K562 (cell line): ENCODE data around the gene SIM1. TPM values are rescaled to one million over a fixed set of nuclear protein-coding genes. Genes with fewer than 3 reads are reported as not detected.

ENCODE experiments used
- ATAC-seq: fragments of 200-7000 bp; cut with Tn5 transposase; 3 replicates; pipeline ENCODE4 v1.9.1; 2020; ENCODE audit warnings: moderate library complexity
- BruUV-seq: library from RNA; stranded (reverse); fragments of 400-500 nt; replicated peaks from 2 replicates; lab custom pipeline; 2021; lab: Mats Ljungman, UMichigan
- CTCF ChIA-PET: fragments of 300-600 bp; formaldehyde crosslinking; extraction: SDS; loops from one replicate; lab custom pipeline; 2021; ENCODE audit warnings: low intra/inter-chr PET ratio; lab: Yijun Ruan, JAX
- POLR2A ChIA-PET: fragments of 300-600, 350-650 bp; sonication (Branson Sonifier 250); formaldehyde crosslinking; extraction: SDS; loops from one replicate; lab custom pipeline; 2021; ENCODE audit warnings: antibody characterized with exemption, inconsistent platforms; lab: Yijun Ruan, JAX
- DNase-seq, 4 experiments: peaks; one replicate each; pipeline versions ENCODE4 v3.0.0 to v3.0.0-alpha.2; 2011 to 2018; ENCODE audit warnings: low spot score in 3 of 4, mixed read lengths in 3 of 4; ENCODE audit errors: extremely low read depth in 1 of 4
- FAIRE-seq: peaks from 2 replicates; lab custom pipeline; 2011; peaks lifted over from hg19 to GRCh38; lab: Jason Lieb, UNC
- H2AFZ ChIP-seq: 2 replicates; pipeline ENCODE4 v1.6.0; 2011; ENCODE audit warnings: low read depth, low read length, control low read depth, inconsistent platforms
- H3K27ac ChIP-seq: fragments of 200-600 bp; 3 replicates; pipeline ENCODE4 v1.8.0; 2011; ENCODE audit warnings: low read depth, mild to moderate bottlenecking, control low read depth, inconsistent platforms, low read length, moderate library complexity, mixed read lengths; ENCODE audit errors: extremely low read depth
- H3K27me3 ChIP-seq, 2 experiments: fragments of 300-600 bp in 1 of 2; 2 replicates in 1 of 2; 3 replicates in 1 of 2; pipeline versions ENCODE4 v1.6.0 to v1.8.0; 2011; ENCODE audit warnings: inconsistent platforms in 2 of 2, low read length in 2 of 2, mild to moderate bottlenecking in 1 of 2, mixed read lengths in 1 of 2, moderate library complexity in 1 of 2; ENCODE audit not compliant: control insufficient read depth in 2 of 2, insufficient read depth in 2 of 2
- H3K36me3 ChIP-seq: fragments of 300-600 bp; 3 replicates; pipeline ENCODE4 v1.8.0; 2011; ENCODE audit warnings: mild to moderate bottlenecking, low read length, inconsistent platforms; ENCODE audit not compliant: control insufficient read depth, insufficient read depth
- H3K4me1 ChIP-seq, 2 experiments: fragments of 200-600 bp in 1 of 2; replicated peaks in 1 of 2; 2 replicates in 1 of 2; 3 replicates in 1 of 2; pipeline versions ENCODE4 v1.5.1 to v1.8.0; 2011; ENCODE audit warnings: inconsistent platforms in 2 of 2, low read length in 2 of 2, mild to moderate bottlenecking in 1 of 2, mixed read lengths in 1 of 2, moderate library complexity in 1 of 2; ENCODE audit not compliant: control insufficient read depth in 2 of 2, insufficient read depth in 2 of 2
- H3K4me2 ChIP-seq: 2 replicates; pipeline ENCODE4 v1.6.1; 2011; ENCODE audit warnings: low read length, control low read depth, inconsistent platforms, mixed read lengths; ENCODE audit not compliant: insufficient read depth
- H3K4me3 ChIP-seq: fragments of 200-600 bp; sonication (generic), shearing (Covaris generic); 2 replicates; pipeline ENCODE4 v1.5.1; 2016; ENCODE audit warnings: control low read depth, inconsistent platforms
- H3K79me2 ChIP-seq: fragments of 200-600 bp; 3 replicates; pipeline ENCODE4 v1.8.0; 2011; ENCODE audit warnings: low read length, inconsistent platforms; ENCODE audit not compliant: control insufficient read depth, insufficient read depth
- H3K9ac ChIP-seq, 2 experiments: 2 replicates each; pipeline versions ENCODE4 v1.6.0 to v1.6.1; 2011; ENCODE audit warnings: low read depth in 2 of 2, low read length in 2 of 2, control low read depth in 1 of 2, inconsistent platforms in 1 of 2, mild to moderate bottlenecking in 1 of 2, mixed read lengths in 1 of 2; ENCODE audit not compliant: insufficient read depth in 1 of 2
- H3K9me1 ChIP-seq: one replicate; pipeline ENCODE4 v1.6.0; 2011; ENCODE audit warnings: inconsistent platforms, mild to moderate bottlenecking, low read length, moderate library complexity; ENCODE audit not compliant: control insufficient read depth, insufficient read depth
- H3K9me3 ChIP-seq: replicated peaks from 2 replicates; pipeline ENCODE4 v1.5.1; 2011; ENCODE audit warnings: low read depth, low read length, inconsistent platforms; ENCODE audit not compliant: control insufficient read depth, insufficient read depth
- H4K20me1 ChIP-seq: replicated peaks from 2 replicates; pipeline ENCODE4 v1.6.1; 2011; ENCODE audit warnings: low read length, inconsistent platforms, mixed read lengths; ENCODE audit not compliant: control insufficient read depth, insufficient read depth
- ESRRB ChIP-seq: fragments of 250-450 bp; sonication (Bioruptor Pico); IDR thresholded peaks from 2 replicates; pipeline ENCODE4 v1.5.0; 2020; ENCODE audit warnings: mild to moderate bottlenecking, moderate library complexity, borderline replicate concordance
- FOXP1 ChIP-seq: sonication (generic); formaldehyde crosslinking; IDR thresholded peaks from 2 replicates; pipeline ENCODE4 v1.8.0; 2022; ENCODE audit warnings: mild to moderate bottlenecking, missing genetic modification reagents
- HNRNPUL1 ChIP-seq: fragments of 200-400 bp; formaldehyde crosslinking; IDR thresholded peaks from 2 replicates; pipeline ENCODE4 v1.6.1; 2017; ENCODE audit warnings: low read length
- RFX5 ChIP-seq: IDR thresholded peaks from 2 replicates; pipeline ENCODE4 v1.6.1; 2011; ENCODE audit warnings: low read depth, mild to moderate bottlenecking, improper control_type of control experiment, low read length
- SLC30A9 ChIP-seq: fragments of 250-450 bp; sonication (Bioruptor Pico); IDR thresholded peaks from 2 replicates; pipeline ENCODE4 v1.8.0; 2022; ENCODE audit warnings: mild to moderate bottlenecking, moderate library complexity
- ZNF407 ChIP-seq: fragments of 450-650 bp; IDR thresholded peaks from 2 replicates; pipeline ENCODE4 v1.6.1; 2016; ENCODE audit warnings: low read depth
- ZNF436 ChIP-seq: fragments of 250-450, 450-650 bp; sonication (Bioruptor Pico); formaldehyde crosslinking; IDR thresholded peaks from 2 replicates; pipeline ENCODE4 v1.7.0; 2020; ENCODE audit warnings: mild to moderate bottlenecking
- WGBS: fragments of 100-300 bp; shearing (Covaris generic); methylation state at CpG from one replicate; pipeline ENCODE4 v1.1.6; 2016; ENCODE audit warnings: low coverage, mixed read lengths; ENCODE audit not compliant: insufficient coverage; ENCODE audit errors: missing lambda C conversion rate; 5-methylcytosine and 5-hydroxymethylcytosine counted together
- in situ Hi-C: fragments of 300-500 bp; cut with MboI; formaldehyde crosslinking; loops from 4 replicates; pipeline ENCODE4 v1.15.0; 2018; ENCODE audit warnings: inconsistent platforms, mixed read lengths
- intact Hi-C: fragments of 100-400 bp; cut with micrococcal nuclease; formaldehyde crosslinking; loops from 2 replicates; pipeline ENCODE4 v1.14.2; 2022
- polyA plus RNA-seq, 8 experiments: library from polyadenylated mRNA; depleted of rRNA in 4 of 8; stranded (reverse) in 5 of 8; unstranded in 3 of 8; fragments of >200 nt; fragmentation: Nextera tagmentation in 2 of 8; fragmentation: Illumina TruSeq in 1 of 8; extraction: Ambion mirVana in 2 of 8; extraction: Trizol in 1 of 8; gene quantifications; 2 replicates each; pipeline versions ENCODE4 v1.2.1 to v1.2.3, GENCODE V29; 2011 to 2014; ENCODE audit warnings: inconsistent platforms in 1 of 8, missing spikeins in 1 of 8
- total RNA-seq, 7 experiments: library from RNA; depleted of rRNA in 6 of 7; stranded (reverse); fragments of >200 nt in 6 of 7; fragmentation: Illumina TruSeq in 2 of 7; extraction: Trizol in 2 of 7; gene quantifications; 2 replicates each; pipeline versions ENCODE4 v1.2.1 to v1.2.3, GENCODE V29; 2011 to 2021; ENCODE audit warnings: low replicate concordance in 1 of 7

SIM1 gene
- total and polyA plus RNA-seq, 9 of the 15 experiments (the other 6 are each of a cell fraction or from before 2014, with no cell fraction given), result not detected

GRCh38 chr6:100382031-100382430, 82.7 kb downstream of the SIM1 start:
- Histone ChIP-seq H4K20me1 (no peaks in the 10 kb centered on the region), H3K9me3 (no peaks in the 10 kb centered on the region), H3K27ac (no peak overlapping the region), H3K4me3 (no peak overlapping the region), H2AFZ (no peak overlapping the region), H3K9ac (no peak overlapping the region), H3K9me1 (no peaks in the 10 kb centered on the region), H3K36me3 (no peaks in the 10 kb centered on the region), H3K79me2 (no peaks in the 10 kb centered on the region), H3K4me1 (no peaks in the 10 kb centered on the region), H3K4me2 (no peak overlapping the region), H3K27me3 (peaks cover 0 to 11% of the 10 kb centered on the region in 2 experiments; a peak in 3 of 5 replicates)
- WGBS, result 0% methylated on average over 3 of the region's 3 CpGs
- in situ Hi-C loops (no loop called here), intact Hi-C loops (no loop called here)
- ATAC-seq (no peak), FAIRE-seq (no peak), DNase-seq (no peak)
- no peak for TF ChIP-seq ZNF436
- no peak for TF ChIP-seq ZNF407
- no peak for TF ChIP-seq RFX5
- TF ChIP-seq HNRNPUL1, result no peak
- no peak for TF ChIP-seq SLC30A9 (CRISPR knock-in tag)
- TF ChIP-seq FOXP1 (CRISPR knock-in tag), result no peak
- no peak for TF ChIP-seq ESRRB (CRISPR knock-in tag)
- POLR2A ChIA-PET, result no interaction called here
- no TSS peak for BruUV-seq
- CTCF ChIA-PET, result no interaction called here
